GM20000 (cell line): ENCODE measurements around the gene LTO1.

Source experiments
- DNase-seq: peaks from one replicate; pipeline ENCODE4 v3.0.0; 2012; ENCODE audit warnings: low spot score
- CTCF ChIP-seq: IDR thresholded peaks from 2 replicates; pipeline ENCODE4 v1.5.1; 2012; ENCODE audit warnings: mild to moderate bottlenecking, control low read depth; ENCODE audit errors: extremely low read depth, missing control alignments

The LTO1 gene

DNA sequence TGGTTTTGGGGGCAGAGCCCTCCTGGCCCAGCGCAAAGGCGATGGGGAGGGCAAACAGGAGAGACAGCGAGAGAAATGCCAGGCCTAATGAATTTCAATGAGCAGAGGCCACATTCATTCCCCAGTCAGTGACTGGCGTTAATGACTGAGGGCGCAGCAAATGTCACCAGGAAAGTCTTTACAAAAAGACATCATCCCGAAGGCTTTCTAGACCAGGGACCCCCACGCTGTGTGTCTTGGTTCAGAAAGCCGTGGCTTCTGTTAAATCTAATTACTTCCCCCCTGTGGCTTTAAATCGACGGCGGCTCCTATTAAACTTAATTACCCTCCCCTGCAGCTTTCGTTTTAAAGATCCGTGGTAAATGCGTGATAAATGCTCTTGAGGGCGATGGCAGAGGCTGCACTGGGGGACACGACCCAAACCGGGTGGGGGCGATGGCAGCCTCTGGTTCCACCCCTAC lies 30.2 kb upstream of the LTO1 start:
- no peak for TF ChIP-seq CTCF
- DNase-seq: no peak

DNA sequence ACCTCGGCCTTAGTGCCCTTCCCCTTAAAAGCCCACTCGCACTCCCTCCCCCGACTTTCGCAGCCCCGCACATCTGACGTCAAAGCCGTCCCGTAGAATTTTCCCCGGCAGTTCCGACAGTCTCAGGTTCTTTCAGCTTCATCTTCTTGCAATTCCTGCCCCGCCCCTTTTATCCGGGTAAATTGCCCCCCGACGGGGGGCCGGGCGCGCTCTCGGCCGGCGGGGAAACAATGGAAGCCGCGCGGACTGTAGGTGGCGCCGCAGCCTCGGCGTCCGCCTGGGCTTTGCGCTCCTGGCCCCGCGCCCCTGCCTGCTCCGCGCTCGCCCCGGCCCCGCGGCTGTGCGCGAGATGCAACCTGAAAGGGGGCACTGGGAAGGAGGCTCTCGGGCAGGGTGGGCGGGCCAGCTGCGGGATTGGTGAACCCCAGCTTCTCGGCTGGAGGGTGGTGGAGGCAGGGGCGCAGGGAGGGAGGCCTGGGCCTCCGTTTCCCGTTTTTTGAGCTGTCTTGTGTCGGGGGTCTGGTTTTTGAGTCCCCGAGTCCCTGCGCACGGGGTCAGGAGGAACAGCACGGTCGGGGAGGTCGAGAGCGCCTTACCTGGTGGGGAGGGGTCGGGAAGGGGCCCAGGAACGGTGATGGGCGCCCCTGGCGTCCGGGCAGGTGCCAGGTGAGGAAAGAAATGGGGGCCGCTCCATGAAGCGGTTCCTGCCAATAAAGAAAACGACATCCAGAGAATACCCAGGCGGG lies 29.5 kb upstream of the LTO1 start:
- DNase-seq: peak; percentile 64
- TF ChIP-seq CTCF: no peak

- no peak for TF ChIP-seq CTCF
- DNase-seq: peak; percentile 50
These were observed 28.8 kb upstream of the LTO1 start, which contains the start of gene FGF19 for GRCh38 chr11:69703768-69704507. Gene FGF19 (minus strand): TSS chr11:69704022. CDS start chr11:69703876, 146 bp downstream.

- TF ChIP-seq CTCF: no peak
These were observed 28.3 kb upstream of the LTO1 start for GRCh38 chr11:69703453-69703767.

GRCh38 chr11:69702769-69703452 lies 27.8 kb upstream of the LTO1 start:
- DNase-seq: no peak
- no peak for TF ChIP-seq CTCF

More at GRCh38 chr11:69703453-69703767, 28.3 kb upstream of the LTO1 start:
- peak; percentile 54 for DNase-seq

GRCh38 chr11:69702239-69702691 lies 27.1 kb upstream of the LTO1 start:
- TF ChIP-seq CTCF: no peak
- DNase-seq: no peak
